Neural cell (in vitro differentiated cells): ENCODE results near the gene KDM2A. TPM values are rescaled to one million over a fixed set of nuclear protein-coding genes. Genes with fewer than 3 reads are reported as not detected.

ENCODE experiments used
- H2AFZ ChIP-seq: fragments of 200-600, 300-800 bp; sonication (generic), shearing (Covaris generic); 2 replicates; pipeline ENCODE4 v1.6.0; 2014; ENCODE audit warnings: low read depth, mild to moderate bottlenecking, antibody characterized with exemption, low read length, moderate library complexity
- H3F3A ChIP-seq: fragments of 200-600 bp; shearing (Covaris generic); 2 replicates; pipeline ENCODE4 v1.6.1; 2016; ENCODE audit warnings: mild to moderate bottlenecking, moderate library complexity, mixed read lengths, antibody characterized with exemption, low read length; ENCODE audit not compliant: insufficient read depth, poor library complexity, severe bottlenecking
- H3K27ac ChIP-seq: fragments of 200-600, 300-800 bp; sonication (generic), shearing (Covaris generic); 2 replicates; pipeline ENCODE4 v1.5.1; 2014; ENCODE audit warnings: mild to moderate bottlenecking, low read length, moderate library complexity
- H3K27me3 ChIP-seq: fragments of 300-800, 200-600 bp; sonication (generic), shearing (Covaris generic); 2 replicates; pipeline ENCODE4 v1.6.0; 2014; ENCODE audit warnings: mild to moderate bottlenecking, low read depth, low read length, moderate library complexity; ENCODE audit not compliant: insufficient read depth
- H3K36me3 ChIP-seq: fragments of 300-800, 200-600 bp; sonication (generic), shearing (Covaris generic); 2 replicates; pipeline ENCODE4 v1.5.1; 2014; ENCODE audit warnings: mild to moderate bottlenecking, antibody characterized with exemption, low read length, moderate library complexity; ENCODE audit not compliant: insufficient read depth
- H3K4me2 ChIP-seq: fragments of 300-800, 200-600 bp; sonication (generic), shearing (Covaris generic); 2 replicates; pipeline ENCODE4 v1.6.0; 2014; ENCODE audit warnings: mild to moderate bottlenecking, low read length
- H3K4me3 ChIP-seq: fragments of 300-800, 200-600 bp; sonication (generic), shearing (Covaris generic); 2 replicates; pipeline ENCODE4 v1.5.1; 2014; ENCODE audit warnings: mild to moderate bottlenecking, low read length, moderate library complexity
- H3K79me2 ChIP-seq: fragments of 200-600 bp; shearing (Covaris generic); replicated peaks from 2 replicates; pipeline ENCODE4 v1.6.0; 2014; ENCODE audit warnings: mild to moderate bottlenecking, low read length, moderate library complexity; ENCODE audit not compliant: insufficient read depth
- H3K9ac ChIP-seq: fragments of 300-800, 200-600 bp; sonication (generic), shearing (Covaris generic); 2 replicates; pipeline ENCODE4 v1.6.1; 2016; ENCODE audit warnings: mild to moderate bottlenecking, low read length, mixed read lengths
- H3K9me2 ChIP-seq: fragments of 200-600 bp; shearing (Covaris generic); 2 replicates; pipeline ENCODE4 v1.6.1; 2016; ENCODE audit warnings: mild to moderate bottlenecking, low read length, mixed read lengths; ENCODE audit not compliant: insufficient read depth
- H3K9me3 ChIP-seq: fragments of 200-600, 300-800 bp; sonication (generic), shearing (Covaris generic); 2 replicates; pipeline ENCODE4 v1.6.1; 2016; ENCODE audit warnings: mild to moderate bottlenecking, mixed run types, low read length, moderate library complexity, mixed read lengths
- H4K20me1 ChIP-seq: fragments of 200-600 bp; shearing (Covaris generic); 2 replicates; pipeline ENCODE4 v1.6.1; 2016; ENCODE audit warnings: mild to moderate bottlenecking, mixed run types; ENCODE audit not compliant: insufficient read depth
- EP300 ChIP-seq: fragments of 450-650 bp; conservative IDR thresholded peaks from 2 replicates; pipeline ENCODE4 v1.6.1; 2014; ENCODE audit warnings: antibody characterized with exemption, mild to moderate bottlenecking, moderate library complexity; ENCODE audit not compliant: poor library complexity, severe bottlenecking
- EZH2 ChIP-seq: fragments of 200-600, 300-800 bp; shearing (Covaris generic), sonication (generic); IDR thresholded peaks from 2 replicates; pipeline ENCODE4 v1.6.1; 2014; ENCODE audit warnings: antibody characterized with exemption, low read length, borderline replicate concordance, mild to moderate bottlenecking; ENCODE audit not compliant: insufficient read depth, poor library complexity, severe bottlenecking
- MXI1 ChIP-seq: fragments of 450-650 bp; conservative IDR thresholded peaks from 2 replicates; pipeline ENCODE4 v1.6.1; 2014; ENCODE audit warnings: antibody characterized with exemption, mild to moderate bottlenecking; ENCODE audit not compliant: poor library complexity, severe bottlenecking
- POLR2AphosphoS5 ChIP-seq: IDR thresholded peaks from 2 replicates; pipeline ENCODE4 v1.6.1; 2012
- RAD21 ChIP-seq: fragments of 450-650 bp; conservative IDR thresholded peaks from 2 replicates; pipeline ENCODE4 v1.6.1; 2014; ENCODE audit warnings: antibody characterized with exemption, mild to moderate bottlenecking, moderate library complexity
- SMC3 ChIP-seq: fragments of 450-650 bp; conservative IDR thresholded peaks from 2 replicates; pipeline ENCODE4 v1.6.1; 2014; ENCODE audit warnings: antibody characterized with exemption, mild to moderate bottlenecking, moderate library complexity; ENCODE audit not compliant: poor library complexity
- TAF1 ChIP-seq: IDR thresholded peaks from 2 replicates; pipeline ENCODE4 v1.6.1; 2012; ENCODE audit warnings: low read depth
- polyA plus RNA-seq: library from polyadenylated mRNA; depleted of rRNA; stranded (reverse); fragments of >200 nt; gene quantifications from 2 replicates; pipeline ENCODE4 v1.2.3, GENCODE V29; 2014
- TF ChIP-seq, protein P1 (sequence below): IDR thresholded peaks from 2 replicates; pipeline ENCODE4 v1.6.1; 2012; ENCODE audit warnings: borderline replicate concordance
- TF ChIP-seq, protein P2 (sequence below): fragments of 450-650 bp; IDR thresholded peaks from 2 replicates; pipeline ENCODE4 v1.5.1; 2014; ENCODE audit warnings: antibody characterized with exemption, mild to moderate bottlenecking, moderate library complexity; ENCODE audit not compliant: poor library complexity, severe bottlenecking

The KDM2A gene
- polyA plus RNA-seq, 1 donor from 2014 or later, result 12.4 TPM

DNA sequence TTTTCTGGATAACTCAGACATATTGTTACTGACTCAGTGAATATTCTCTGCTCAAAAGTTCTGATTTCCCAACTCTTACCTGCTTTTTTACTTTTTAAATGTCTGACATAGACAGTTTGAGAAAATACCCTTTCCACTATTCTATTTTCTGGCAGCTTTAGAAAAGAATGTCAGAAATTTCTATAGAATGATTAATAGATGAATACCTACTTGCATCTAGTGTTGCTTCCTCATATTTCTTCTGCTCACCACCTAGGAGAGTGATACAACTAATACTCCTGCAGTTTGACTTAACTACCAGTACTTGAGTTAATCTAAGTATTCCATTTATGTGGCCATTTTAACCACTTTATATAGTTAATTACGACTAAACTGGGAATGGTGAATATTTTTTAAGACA is 55.2 kb downstream of the KDM2A start:
- no peaks in the 10 kb centered on the region for H3F3A ChIP-seq
- no peak overlapping the region for H3K9ac ChIP-seq
- no peak overlapping the region for H3K4me3 ChIP-seq
- H3K27me3 ChIP-seq, result no peaks in the 10 kb centered on the region
- H4K20me1 ChIP-seq, result no peaks in the 10 kb centered on the region
- H3K27ac ChIP-seq, result no peak overlapping the region
- TF ChIP-seq SMC3, result no peak
- TF ChIP-seq TAF1, result no peak
- TF ChIP-seq, protein P1, sequence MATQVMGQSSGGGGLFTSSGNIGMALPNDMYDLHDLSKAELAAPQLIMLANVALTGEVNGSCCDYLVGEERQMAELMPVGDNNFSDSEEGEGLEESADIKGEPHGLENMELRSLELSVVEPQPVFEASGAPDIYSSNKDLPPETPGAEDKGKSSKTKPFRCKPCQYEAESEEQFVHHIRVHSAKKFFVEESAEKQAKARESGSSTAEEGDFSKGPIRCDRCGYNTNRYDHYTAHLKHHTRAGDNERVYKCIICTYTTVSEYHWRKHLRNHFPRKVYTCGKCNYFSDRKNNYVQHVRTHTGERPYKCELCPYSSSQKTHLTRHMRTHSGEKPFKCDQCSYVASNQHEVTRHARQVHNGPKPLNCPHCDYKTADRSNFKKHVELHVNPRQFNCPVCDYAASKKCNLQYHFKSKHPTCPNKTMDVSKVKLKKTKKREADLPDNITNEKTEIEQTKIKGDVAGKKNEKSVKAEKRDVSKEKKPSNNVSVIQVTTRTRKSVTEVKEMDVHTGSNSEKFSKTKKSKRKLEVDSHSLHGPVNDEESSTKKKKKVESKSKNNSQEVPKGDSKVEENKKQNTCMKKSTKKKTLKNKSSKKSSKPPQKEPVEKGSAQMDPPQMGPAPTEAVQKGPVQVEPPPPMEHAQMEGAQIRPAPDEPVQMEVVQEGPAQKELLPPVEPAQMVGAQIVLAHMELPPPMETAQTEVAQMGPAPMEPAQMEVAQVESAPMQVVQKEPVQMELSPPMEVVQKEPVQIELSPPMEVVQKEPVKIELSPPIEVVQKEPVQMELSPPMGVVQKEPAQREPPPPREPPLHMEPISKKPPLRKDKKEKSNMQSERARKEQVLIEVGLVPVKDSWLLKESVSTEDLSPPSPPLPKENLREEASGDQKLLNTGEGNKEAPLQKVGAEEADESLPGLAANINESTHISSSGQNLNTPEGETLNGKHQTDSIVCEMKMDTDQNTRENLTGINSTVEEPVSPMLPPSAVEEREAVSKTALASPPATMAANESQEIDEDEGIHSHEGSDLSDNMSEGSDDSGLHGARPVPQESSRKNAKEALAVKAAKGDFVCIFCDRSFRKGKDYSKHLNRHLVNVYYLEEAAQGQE, result no peak
- no peak for TF ChIP-seq RAD21
- TF ChIP-seq MXI1, result no peak
- no peak for TF ChIP-seq EP300
- no peak for TF ChIP-seq EZH2
- TF ChIP-seq, protein P2, sequence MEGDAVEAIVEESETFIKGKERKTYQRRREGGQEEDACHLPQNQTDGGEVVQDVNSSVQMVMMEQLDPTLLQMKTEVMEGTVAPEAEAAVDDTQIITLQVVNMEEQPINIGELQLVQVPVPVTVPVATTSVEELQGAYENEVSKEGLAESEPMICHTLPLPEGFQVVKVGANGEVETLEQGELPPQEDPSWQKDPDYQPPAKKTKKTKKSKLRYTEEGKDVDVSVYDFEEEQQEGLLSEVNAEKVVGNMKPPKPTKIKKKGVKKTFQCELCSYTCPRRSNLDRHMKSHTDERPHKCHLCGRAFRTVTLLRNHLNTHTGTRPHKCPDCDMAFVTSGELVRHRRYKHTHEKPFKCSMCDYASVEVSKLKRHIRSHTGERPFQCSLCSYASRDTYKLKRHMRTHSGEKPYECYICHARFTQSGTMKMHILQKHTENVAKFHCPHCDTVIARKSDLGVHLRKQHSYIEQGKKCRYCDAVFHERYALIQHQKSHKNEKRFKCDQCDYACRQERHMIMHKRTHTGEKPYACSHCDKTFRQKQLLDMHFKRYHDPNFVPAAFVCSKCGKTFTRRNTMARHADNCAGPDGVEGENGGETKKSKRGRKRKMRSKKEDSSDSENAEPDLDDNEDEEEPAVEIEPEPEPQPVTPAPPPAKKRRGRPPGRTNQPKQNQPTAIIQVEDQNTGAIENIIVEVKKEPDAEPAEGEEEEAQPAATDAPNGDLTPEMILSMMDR, result no peak
- no peak for TF ChIP-seq POLR2AphosphoS5
- no peaks in the 10 kb centered on the region for H3K9me2 ChIP-seq
- peaks cover 53% of the 10 kb centered on the region for H3K79me2 ChIP-seq
- no peaks in the 10 kb centered on the region for H3K9me3 ChIP-seq
- no peak overlapping the region for H3K4me2 ChIP-seq
- H2AFZ ChIP-seq, result no peak overlapping the region
- H3K36me3 ChIP-seq, result no peaks in the 10 kb centered on the region

DNA sequence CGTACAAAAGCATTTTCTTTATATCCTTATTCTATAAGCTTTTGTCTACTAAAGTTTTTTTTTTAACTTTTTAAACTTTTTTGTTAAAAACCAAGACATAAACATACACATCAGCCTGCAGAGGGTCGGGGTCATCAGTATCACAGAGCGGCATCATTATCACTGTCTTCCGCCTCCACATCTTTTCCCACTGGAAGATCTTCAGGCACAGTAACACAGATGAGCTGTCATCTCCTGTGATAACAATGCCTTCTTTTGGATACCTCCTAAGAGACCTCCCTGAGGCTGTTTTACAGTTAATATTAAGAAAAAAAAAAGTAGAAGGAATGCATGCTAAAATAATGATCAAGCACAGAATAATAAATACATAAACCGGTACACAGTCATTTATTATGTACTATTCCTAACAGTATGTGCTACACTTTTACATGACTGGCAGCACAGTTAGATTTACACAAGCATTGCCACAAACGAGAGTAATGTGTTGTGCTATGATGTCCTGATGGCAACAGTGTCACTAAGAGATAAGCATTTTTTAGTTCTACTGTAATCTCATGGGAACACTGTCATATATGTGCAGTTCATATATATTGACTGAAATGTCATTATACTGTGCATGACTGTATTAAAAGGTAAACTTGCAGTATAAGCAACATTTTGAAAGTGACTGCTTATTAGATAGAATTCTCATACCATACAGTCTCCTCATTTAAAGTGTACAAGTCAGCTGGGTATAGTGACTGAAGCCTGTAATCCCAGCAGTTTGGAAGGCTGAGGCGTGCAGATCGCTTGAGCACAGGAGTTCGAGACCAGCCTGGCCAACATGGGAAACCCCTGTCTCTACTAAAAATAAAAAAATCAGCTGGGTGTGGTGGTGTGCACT is 58.6 kb downstream of the KDM2A start:
- Histone ChIP-seq H3K27ac (peak overlapping the region; percentile 41), H3K4me3 (no peak overlapping the region), H3K27me3 (no peaks in the 10 kb centered on the region), H3K9ac (no peak overlapping the region), H3K9me2 (no peaks in the 10 kb centered on the region), H4K20me1 (no peaks in the 10 kb centered on the region), H3F3A (no peaks in the 10 kb centered on the region), H3K36me3 (no peaks in the 10 kb centered on the region), H2AFZ (no peak overlapping the region), H3K4me2 (no peak overlapping the region), H3K9me3 (no peaks in the 10 kb centered on the region), H3K79me2 (peaks cover 35% of the 10 kb centered on the region)
- peak; percentile 19 for TF ChIP-seq POLR2AphosphoS5
- TF ChIP-seq, protein P2, result no peak
